ENCODE data around the gene YAP1.

DNA sequence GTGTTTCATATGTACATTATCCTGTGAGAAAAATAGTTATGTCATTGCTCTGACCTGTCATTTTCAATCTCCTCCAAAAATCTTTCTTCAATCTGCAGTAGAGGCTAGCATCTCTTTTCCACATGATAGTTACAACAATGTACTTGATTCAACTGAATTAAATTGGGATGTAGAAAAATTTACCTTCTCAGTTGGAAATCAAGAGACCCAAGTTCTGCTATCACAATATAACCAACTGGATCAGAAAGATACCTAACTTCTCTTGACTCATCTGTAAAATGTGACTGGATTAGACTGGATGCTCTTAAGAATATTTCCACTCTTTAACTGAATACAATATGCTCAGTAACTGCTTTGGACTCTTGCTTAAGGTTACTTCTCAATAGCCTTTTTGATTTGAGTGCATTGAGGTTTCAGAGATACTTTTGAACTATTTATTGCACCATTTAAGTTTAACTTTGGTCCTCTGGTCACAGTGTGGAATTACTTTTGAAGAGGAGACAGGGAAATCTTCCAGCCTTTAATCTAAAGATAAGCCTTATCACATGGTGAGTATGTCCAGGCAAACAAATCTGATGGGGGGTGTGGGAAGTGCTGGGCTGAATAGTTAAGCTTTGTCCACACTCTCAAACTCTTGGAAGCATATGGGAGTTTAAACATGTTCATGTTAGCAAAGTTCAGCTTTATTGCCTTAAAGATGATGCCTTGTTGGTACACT lies 82.3 kb downstream of the YAP1 start:
- TF ChIP-seq, protein P1, sequence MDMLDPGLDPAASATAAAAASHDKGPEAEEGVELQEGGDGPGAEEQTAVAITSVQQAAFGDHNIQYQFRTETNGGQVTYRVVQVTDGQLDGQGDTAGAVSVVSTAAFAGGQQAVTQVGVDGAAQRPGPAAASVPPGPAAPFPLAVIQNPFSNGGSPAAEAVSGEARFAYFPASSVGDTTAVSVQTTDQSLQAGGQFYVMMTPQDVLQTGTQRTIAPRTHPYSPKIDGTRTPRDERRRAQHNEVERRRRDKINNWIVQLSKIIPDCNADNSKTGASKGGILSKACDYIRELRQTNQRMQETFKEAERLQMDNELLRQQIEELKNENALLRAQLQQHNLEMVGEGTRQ (IDR thresholded peaks at IDR 0.05), result no peak
- TF ChIP-seq, protein P2, sequence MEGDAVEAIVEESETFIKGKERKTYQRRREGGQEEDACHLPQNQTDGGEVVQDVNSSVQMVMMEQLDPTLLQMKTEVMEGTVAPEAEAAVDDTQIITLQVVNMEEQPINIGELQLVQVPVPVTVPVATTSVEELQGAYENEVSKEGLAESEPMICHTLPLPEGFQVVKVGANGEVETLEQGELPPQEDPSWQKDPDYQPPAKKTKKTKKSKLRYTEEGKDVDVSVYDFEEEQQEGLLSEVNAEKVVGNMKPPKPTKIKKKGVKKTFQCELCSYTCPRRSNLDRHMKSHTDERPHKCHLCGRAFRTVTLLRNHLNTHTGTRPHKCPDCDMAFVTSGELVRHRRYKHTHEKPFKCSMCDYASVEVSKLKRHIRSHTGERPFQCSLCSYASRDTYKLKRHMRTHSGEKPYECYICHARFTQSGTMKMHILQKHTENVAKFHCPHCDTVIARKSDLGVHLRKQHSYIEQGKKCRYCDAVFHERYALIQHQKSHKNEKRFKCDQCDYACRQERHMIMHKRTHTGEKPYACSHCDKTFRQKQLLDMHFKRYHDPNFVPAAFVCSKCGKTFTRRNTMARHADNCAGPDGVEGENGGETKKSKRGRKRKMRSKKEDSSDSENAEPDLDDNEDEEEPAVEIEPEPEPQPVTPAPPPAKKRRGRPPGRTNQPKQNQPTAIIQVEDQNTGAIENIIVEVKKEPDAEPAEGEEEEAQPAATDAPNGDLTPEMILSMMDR (IDR thresholded peaks at IDR 0.05), result no peak
- TF ChIP-seq SMC3 (IDR thresholded peaks at IDR 0.05) (no peak), RAD21 (conservative IDR thresholded peaks at IDR 0.05 in 1 of 2, IDR thresholded peaks at IDR 0.05 in 1 of 2) (no peak), KDM5A (IDR thresholded peaks at IDR 0.05) (no peak), BCL3 (IDR thresholded peaks at IDR 0.05) (no peak), POLR2A (IDR thresholded peaks at IDR 0.05; ENCODE audit: low read length) (no peak), BHLHE40 (IDR thresholded peaks at IDR 0.05; ENCODE audit: low read depth, low read length) (no peak), ESRRA (IDR thresholded peaks at IDR 0.05; ENCODE audit: borderline replicate concordance, low read length) (no peak)
- TF ChIP-seq, protein P3, sequence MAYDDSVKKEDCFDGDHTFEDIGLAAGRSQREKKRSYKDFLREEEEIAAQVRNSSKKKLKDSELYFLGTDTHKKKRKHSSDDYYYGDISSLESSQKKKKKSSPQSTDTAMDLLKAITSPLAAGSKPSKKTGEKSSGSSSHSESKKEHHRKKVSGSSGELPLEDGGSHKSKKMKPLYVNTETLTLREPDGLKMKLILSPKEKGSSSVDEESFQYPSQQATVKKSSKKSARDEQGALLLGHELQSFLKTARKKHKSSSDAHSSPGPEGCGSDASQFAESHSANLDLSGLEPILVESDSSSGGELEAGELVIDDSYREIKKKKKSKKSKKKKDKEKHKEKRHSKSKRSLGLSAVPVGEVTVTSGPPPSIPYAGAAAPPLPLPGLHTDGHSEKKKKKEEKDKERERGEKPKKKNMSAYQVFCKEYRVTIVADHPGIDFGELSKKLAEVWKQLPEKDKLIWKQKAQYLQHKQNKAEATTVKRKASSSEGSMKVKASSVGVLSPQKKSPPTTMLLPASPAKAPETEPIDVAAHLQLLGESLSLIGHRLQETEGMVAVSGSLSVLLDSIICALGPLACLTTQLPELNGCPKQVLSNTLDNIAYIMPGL (CRISPR knock-in tag; IDR thresholded peaks at IDR 0.05; ENCODE audit: borderline replicate concordance), result no peak
